RWPE1 (cell line): Measurements from ENCODE around the gene HEY2.
"Not testable (repeated sequence)": the region's sequence is repeated elsewhere in the genome, so short reads cannot be mapped to it uniquely, and the experiment has no call there.

ENCODE experiments used
- CTCF ChIA-PET: fragments of 350-600 bp; sonication (Branson Sonifier 250); formaldehyde crosslinking; extraction: SDS; loops from one replicate; lab custom pipeline; 2021; lab: Yijun Ruan, JAX
- POLR2A ChIA-PET: fragments of 400-600 bp; formaldehyde crosslinking; extraction: SDS; loops from one replicate; lab custom pipeline; 2020; ENCODE audit warnings: antibody characterized with exemption; ENCODE audit not compliant: low non-redundant PET; lab: Yijun Ruan, JAX
- DNase-seq: peaks from one replicate; pipeline ENCODE4 v3.0.0; 2012; ENCODE audit warnings: low spot score
- H3K27ac ChIP-seq: fragments of 450-650 bp; 2 replicates; pipeline ENCODE4 v1.5.1; 2017
- TF ChIP-seq, protein P1 (sequence below): fragments of 450-650 bp; conservative IDR thresholded peaks from 2 replicates; pipeline ENCODE4 v1.5.1; 2017; ENCODE audit warnings: low read depth, mild to moderate bottlenecking

HEY2 gene

DNA sequence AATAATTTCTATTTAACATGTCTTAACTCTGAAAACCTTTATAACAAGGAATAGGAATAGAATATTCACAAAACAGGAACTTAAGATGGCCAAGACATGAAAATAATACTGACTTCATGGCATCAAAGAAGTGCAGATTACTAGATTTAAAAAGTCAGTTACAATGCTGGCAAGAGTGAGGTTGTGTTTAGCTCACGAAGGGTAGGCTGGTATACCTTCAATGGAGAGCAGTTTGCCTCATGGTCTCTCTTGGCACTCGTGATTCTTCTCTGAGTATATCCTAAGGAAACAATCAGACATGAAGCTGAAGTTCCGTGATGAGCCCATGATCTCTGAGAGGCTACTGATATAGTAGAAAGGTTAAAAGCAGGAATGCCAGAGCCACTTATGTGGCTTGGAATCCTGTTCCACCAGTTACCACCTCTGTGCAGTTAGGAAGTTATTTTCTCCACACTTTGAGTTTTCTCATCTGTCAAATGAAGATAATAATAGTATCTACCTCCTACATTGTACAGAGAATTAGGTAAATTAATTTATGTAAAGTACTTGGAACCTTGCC lies 48.5 kb downstream of the HEY2 start:
- POLR2A ChIA-PET: no interaction called here
- TF ChIP-seq, protein P1, sequence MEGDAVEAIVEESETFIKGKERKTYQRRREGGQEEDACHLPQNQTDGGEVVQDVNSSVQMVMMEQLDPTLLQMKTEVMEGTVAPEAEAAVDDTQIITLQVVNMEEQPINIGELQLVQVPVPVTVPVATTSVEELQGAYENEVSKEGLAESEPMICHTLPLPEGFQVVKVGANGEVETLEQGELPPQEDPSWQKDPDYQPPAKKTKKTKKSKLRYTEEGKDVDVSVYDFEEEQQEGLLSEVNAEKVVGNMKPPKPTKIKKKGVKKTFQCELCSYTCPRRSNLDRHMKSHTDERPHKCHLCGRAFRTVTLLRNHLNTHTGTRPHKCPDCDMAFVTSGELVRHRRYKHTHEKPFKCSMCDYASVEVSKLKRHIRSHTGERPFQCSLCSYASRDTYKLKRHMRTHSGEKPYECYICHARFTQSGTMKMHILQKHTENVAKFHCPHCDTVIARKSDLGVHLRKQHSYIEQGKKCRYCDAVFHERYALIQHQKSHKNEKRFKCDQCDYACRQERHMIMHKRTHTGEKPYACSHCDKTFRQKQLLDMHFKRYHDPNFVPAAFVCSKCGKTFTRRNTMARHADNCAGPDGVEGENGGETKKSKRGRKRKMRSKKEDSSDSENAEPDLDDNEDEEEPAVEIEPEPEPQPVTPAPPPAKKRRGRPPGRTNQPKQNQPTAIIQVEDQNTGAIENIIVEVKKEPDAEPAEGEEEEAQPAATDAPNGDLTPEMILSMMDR: no peak
- CTCF ChIA-PET: interaction anchor here (0.6 kb wide), 1 partner anchor 773 kb away, joined by 3 read pairs; no protein-coding TSS in a partner anchor
- no peak for DNase-seq
- H3K27ac ChIP-seq: no peak overlapping the region

DNA sequence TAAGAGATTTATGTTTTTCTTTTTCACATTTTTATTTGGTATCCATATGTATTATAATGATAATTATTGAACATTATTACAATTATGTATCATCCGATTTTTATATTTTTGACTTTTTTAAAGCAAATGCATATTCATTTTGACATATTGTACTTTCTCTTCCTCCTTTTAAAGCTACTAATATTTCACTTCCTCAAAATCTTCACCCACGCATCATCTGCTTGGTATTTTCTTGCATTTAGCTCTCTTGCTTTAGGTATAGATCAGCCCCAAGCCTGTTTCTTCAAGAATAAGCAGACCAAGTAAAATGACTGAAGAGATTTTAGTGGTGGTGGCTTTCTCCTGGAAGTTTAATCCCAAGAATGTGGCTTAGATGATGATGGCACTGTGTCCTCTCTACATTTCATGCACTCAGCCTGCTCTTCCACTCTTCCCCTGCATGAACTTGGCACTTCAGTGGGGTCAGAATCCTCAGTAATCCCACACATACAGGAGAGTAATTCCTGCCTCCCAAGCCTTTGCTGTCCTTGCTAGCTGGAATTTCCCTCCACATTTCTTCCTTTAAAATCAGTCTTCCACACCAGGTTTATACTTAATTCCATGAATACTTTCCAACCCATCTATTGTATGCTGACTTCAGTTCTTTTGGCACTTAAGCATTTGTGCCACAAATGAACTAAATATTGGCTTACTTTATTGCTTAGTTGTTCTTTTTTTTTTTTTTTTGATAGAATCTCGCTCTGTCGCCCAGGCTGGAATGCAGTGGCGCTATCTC lies 49.5 kb downstream of the HEY2 start:
- ChIA-PET POLR2A (no interaction called here), CTCF (no interaction called here)
- TF ChIP-seq, protein P1: no peak
- H3K27ac ChIP-seq: no peak overlapping the region
- no peak for DNase-seq

DNA sequence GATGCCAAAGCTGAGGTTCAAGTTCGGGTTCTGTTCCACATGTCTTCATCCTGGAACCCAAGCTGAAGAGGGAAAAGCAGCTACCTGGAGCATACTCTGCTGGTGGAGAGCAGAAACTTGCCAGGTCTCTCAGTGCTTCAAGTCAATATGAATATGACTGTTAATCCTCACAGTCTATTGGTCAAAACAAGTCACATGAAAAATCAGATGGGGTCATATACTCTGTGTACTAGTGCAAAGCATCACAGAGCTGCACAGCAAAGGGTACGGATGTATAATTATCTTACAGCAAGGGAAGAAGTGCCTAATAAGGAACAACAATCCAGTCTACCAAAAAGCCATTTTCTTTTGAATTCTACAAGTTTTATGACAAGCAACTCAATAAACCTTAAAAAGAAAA lies 53.0 kb downstream of the HEY2 start:
- POLR2A ChIA-PET: no interaction called here
- TF ChIP-seq, protein P1: no peak
- CTCF ChIA-PET: interaction anchor here (0.6 kb wide), 1 partner anchor 541 kb away, joined by 3 read pairs; no protein-coding TSS in a partner anchor
- DNase-seq: no peak
- no peak overlapping the region for H3K27ac ChIP-seq

DNA sequence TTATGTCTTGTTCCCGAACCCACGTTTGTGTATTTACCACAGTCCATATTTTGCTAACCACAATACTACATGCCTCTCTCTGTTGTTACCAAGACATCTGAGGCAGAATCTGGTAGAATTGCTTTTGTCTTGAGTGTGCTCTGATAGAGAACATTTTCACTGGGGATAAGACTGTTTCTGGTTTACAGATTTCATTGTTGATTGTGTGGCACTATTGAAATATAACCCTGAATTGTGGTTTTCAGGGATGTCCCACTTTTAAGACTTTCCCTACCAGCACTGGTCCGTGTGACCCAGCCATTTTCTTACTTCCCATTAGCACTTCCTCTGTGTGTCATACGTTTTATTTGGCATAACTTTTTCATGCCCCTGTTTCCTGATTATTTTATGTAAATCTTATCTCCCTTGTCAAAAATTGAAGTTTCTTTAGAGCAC lies 53.5 kb downstream of the HEY2 start:
- TF ChIP-seq, protein P1: no peak
- ChIA-PET CTCF (no interaction called here), POLR2A (no interaction called here)
- no peak overlapping the region for H3K27ac ChIP-seq
- no peak for DNase-seq

DNA sequence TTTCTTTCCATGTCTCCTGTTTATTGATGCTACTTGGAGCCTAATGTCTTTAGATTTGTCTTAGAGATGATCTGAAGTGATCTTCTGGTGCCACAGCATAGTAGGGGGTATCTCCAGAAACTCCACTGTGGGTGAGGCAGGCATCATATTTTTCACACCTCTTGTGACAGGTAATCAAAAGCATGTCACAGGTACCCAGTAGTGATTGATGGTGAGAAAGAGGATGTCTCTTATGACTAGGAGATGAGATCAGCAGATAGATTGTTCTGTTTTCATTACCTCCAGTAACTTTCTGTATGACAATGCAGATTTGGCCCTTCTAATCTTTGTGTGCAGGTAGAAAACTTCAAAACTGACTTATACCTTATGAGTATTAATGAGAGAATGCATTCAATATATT lies 54.8 kb downstream of the HEY2 start:
- ChIA-PET POLR2A (no interaction called here), CTCF (interaction anchor here (0.6 to 0.7 kb wide), 2 partner anchors 685 to 858 kb away, joined by 3 read pairs; no protein-coding TSS in a partner anchor)
- TF ChIP-seq, protein P1: no peak
- H3K27ac ChIP-seq: no peak overlapping the region
- no peak for DNase-seq

DNA sequence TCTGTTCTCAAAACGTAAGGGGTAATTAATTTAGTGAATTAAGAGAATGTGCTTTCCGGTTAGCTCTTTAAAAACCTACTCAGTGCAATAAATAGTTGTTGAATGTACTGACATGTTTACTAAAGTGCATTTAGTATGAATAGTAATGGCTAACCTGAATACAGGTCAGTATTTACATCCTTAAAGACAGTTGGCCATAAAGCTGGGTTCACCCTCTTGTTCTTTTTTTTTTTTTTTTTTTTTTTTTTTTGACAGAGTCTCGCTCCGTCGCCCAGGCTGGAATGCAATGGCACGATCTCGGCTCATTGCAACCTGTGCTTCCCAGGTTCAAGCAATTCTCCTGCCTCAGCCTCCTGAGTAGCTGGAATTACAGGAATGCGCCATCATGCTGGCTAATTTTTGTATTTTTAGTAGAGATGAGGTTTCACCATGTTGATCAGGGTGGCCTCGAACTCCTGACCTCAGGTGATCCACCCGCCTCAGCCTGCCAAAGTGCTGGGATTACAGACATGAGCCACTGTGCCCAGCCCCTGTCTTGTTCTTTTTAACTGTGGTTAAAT lies 55.5 kb downstream of the HEY2 start:
- H3K27ac ChIP-seq, POLR2A ChIA-PET, DNase-seq: not testable (repeated sequence)
- CTCF ChIA-PET: interaction anchor here (0.6 to 0.7 kb wide), 2 partner anchors 685 to 859 kb away, joined by 3 read pairs; no protein-coding TSS in a partner anchor
